IPS-NIHi11 (cell line): Measurements from ENCODE around the gene ADAM29.
"Not testable (repeated sequence)": the region's sequence is repeated elsewhere in the genome, so short reads cannot be mapped to it uniquely, and the experiment has no call there.

Experiments
- DNase-seq: peaks from one replicate; pipeline ENCODE4 v3.0.0; 2012; ENCODE audit warnings: mixed read lengths, low spot score

The ADAM29 gene

GRCh38 chr4:174918058-174918457 lies at the start of gene ADAM29:
Gene ADAM29 (plus strand): TSS chr4:174918358. CDS start chr4:174975526, 57,168 bp downstream.
- DNase-seq: no peak

- no peak for DNase-seq
Observed at GRCh38 chr4:174869339-174869738, 48.8 kb upstream of the ADAM29 start.

- DNase-seq: no peak
Observed at GRCh38 chr4:174870311-174870710, 47.8 kb upstream of the ADAM29 start.

GRCh38 chr4:174871407-174871806 lies 46.8 kb upstream of the ADAM29 start:
- no peak for DNase-seq

- DNase-seq: not testable (repeated sequence)
Observed at GRCh38 chr4:174873146-174873545, 45.0 kb upstream of the ADAM29 start.

GRCh38 chr4:174873931-174874330 lies 44.2 kb upstream of the ADAM29 start:
- peak; percentile 46 for DNase-seq

- DNase-seq: no peak
Observed at GRCh38 chr4:174874898-174875297, 43.3 kb upstream of the ADAM29 start.

- no peak for DNase-seq
Observed at GRCh38 chr4:174880001-174880400, 38.2 kb upstream of the ADAM29 start.

- DNase-seq: no peak
Observed at GRCh38 chr4:174882317-174882992, 35.7 kb upstream of the ADAM29 start.

- DNase-seq: no peak
Observed at GRCh38 chr4:174907508-174907907, 10.7 kb upstream of the ADAM29 start.

GRCh38 chr4:174910271-174910670 lies 7.9 kb upstream of the ADAM29 start:
- no peak for DNase-seq

- no peak for DNase-seq
Observed at GRCh38 chr4:174912919-174913543, 5.1 kb upstream of the ADAM29 start.

- no peak for DNase-seq
Observed at GRCh38 chr4:174919886-174920423, 1.8 kb downstream of the ADAM29 start.

GRCh38 chr4:174926958-174927357 lies 8.8 kb downstream of the ADAM29 start:
- no peak for DNase-seq

- no peak for DNase-seq
Observed at GRCh38 chr4:174928174-174928573, 10.0 kb downstream of the ADAM29 start.

- no peak for DNase-seq
Observed at GRCh38 chr4:174928575-174929253, 10.6 kb downstream of the ADAM29 start.

GRCh38 chr4:174929346-174929745 lies 11.2 kb downstream of the ADAM29 start:
- no peak for DNase-seq

- no peak for DNase-seq
Observed at GRCh38 chr4:174930895-174931294, 12.7 kb downstream of the ADAM29 start.

- DNase-seq: no peak
Observed at GRCh38 chr4:174933083-174933482, 14.9 kb downstream of the ADAM29 start.

- no peak for DNase-seq
Observed at GRCh38 chr4:174934360-174934759, 16.2 kb downstream of the ADAM29 start.

GRCh38 chr4:174935607-174936006 lies 17.4 kb downstream of the ADAM29 start:
- DNase-seq: no peak

GRCh38 chr4:174940002-174940401 lies 21.8 kb downstream of the ADAM29 start:
- DNase-seq: no peak

- no peak for DNase-seq
Observed at GRCh38 chr4:174946246-174946645, 28.1 kb downstream of the ADAM29 start.
